ENCODE data around the gene NAP1L4. TPM values are rescaled to one million over a fixed set of nuclear protein-coding genes. Genes with fewer than 3 reads are reported as not detected.
A peak's percentile ranks its signal among the peaks of the same experiment; 100 is the strongest.

Gene NAP1L4
- polyA plus RNA-seq, 1 donor = 116 TPM

GRCh38 chr11:3022982-3023381 is 30.9 kb upstream of the NAP1L4 start:
- H3K27me3 ChIP-seq (ENCODE audit: control insufficient read depth, insufficient read depth, low read length) = no peaks in the 10 kb centered on the region
- no peak overlapping the region for H3K4me3 ChIP-seq (ENCODE audit: low read length)
- H3K4me1 ChIP-seq (ENCODE audit: control insufficient read depth, insufficient read depth, low read length) = peaks cover 4% of the 10 kb centered on the region
- peaks cover 57% of the 10 kb centered on the region for H3K36me3 ChIP-seq (ENCODE audit: control insufficient read depth, insufficient read depth, low read length)
- no peaks in the 10 kb centered on the region for H3K9me3 ChIP-seq (ENCODE audit: control insufficient read depth, low read depth, low read length)
- no peak overlapping the region for H3K27ac ChIP-seq (ENCODE audit: low read length)
- no peak for DNase-seq
- 100% methylated on average over 3 of the region's 4 CpGs for WGBS (ENCODE audit: insufficient coverage, low lambda C conversion rate)

- H3K36me3 ChIP-seq (ENCODE audit: control insufficient read depth, insufficient read depth, low read length) = peaks cover 61% of the 10 kb centered on the region
Measured at GRCh38 chr11:3022300-3022967, 30.3 kb upstream of the NAP1L4 start.

GRCh38 chr11:3021125-3021524 is 29.0 kb upstream of the NAP1L4 start:
- DNase-seq = peak; percentile 38 to 49
- Histone ChIP-seq H3K27me3 (ENCODE audit: control insufficient read depth, insufficient read depth, low read length) (no peaks in the 10 kb centered on the region), H3K9me3 (ENCODE audit: control insufficient read depth, low read depth, low read length) (no peaks in the 10 kb centered on the region), H3K4me3 (ENCODE audit: low read length) (no peak overlapping the region), H3K27ac (ENCODE audit: low read length) (no peak overlapping the region), H3K36me3 (ENCODE audit: control insufficient read depth, insufficient read depth, low read length) (peaks cover 62% of the 10 kb centered on the region), H3K4me1 (ENCODE audit: control insufficient read depth, insufficient read depth, low read length) (peaks cover 4% of the 10 kb centered on the region)
- no CpG with 5 or more reads among the region's 4 CpGs for WGBS (ENCODE audit: insufficient coverage, low lambda C conversion rate)

More at GRCh38 chr11:3022300-3022967, 30.3 kb upstream of the NAP1L4 start:
- Histone ChIP-seq H3K4me3 (ENCODE audit: low read length) (no peak overlapping the region), H3K27ac (ENCODE audit: low read length) (no peak overlapping the region), H3K4me1 (ENCODE audit: control insufficient read depth, insufficient read depth, low read length) (peaks cover 4% of the 10 kb centered on the region), H3K9me3 (ENCODE audit: control insufficient read depth, low read depth, low read length) (no peaks in the 10 kb centered on the region), H3K27me3 (ENCODE audit: control insufficient read depth, insufficient read depth, low read length) (no peaks in the 10 kb centered on the region)
- no CpG with 5 or more reads among the region's 14 CpGs for WGBS (ENCODE audit: insufficient coverage, low lambda C conversion rate)
- no peak for DNase-seq

- no peak overlapping the region for H3K4me3 ChIP-seq (ENCODE audit: low read length)
- H3K27ac ChIP-seq (ENCODE audit: low read length) = no peak overlapping the region
- H3K9me3 ChIP-seq (ENCODE audit: control insufficient read depth, low read depth, low read length) = no peaks in the 10 kb centered on the region
- no peaks in the 10 kb centered on the region for H3K27me3 ChIP-seq (ENCODE audit: control insufficient read depth, insufficient read depth, low read length)
- WGBS (ENCODE audit: insufficient coverage, low lambda C conversion rate) = no CpG with 5 or more reads among the region's 12 CpGs
- H3K36me3 ChIP-seq (ENCODE audit: control insufficient read depth, insufficient read depth, low read length) = peaks cover 63% of the 10 kb centered on the region
- no peak for DNase-seq
- H3K4me1 ChIP-seq (ENCODE audit: control insufficient read depth, insufficient read depth, low read length) = peaks cover 4% of the 10 kb centered on the region
Measured at GRCh38 chr11:3020011-3020410, 27.9 kb upstream of the NAP1L4 start.

GRCh38 chr11:3018596-3018995 is 26.5 kb upstream of the NAP1L4 start:
- Histone ChIP-seq H3K4me3 (ENCODE audit: low read length) (no peak overlapping the region), H3K36me3 (ENCODE audit: control insufficient read depth, insufficient read depth, low read length) (peaks cover 69% of the 10 kb centered on the region), H3K9me3 (ENCODE audit: control insufficient read depth, low read depth, low read length) (no peaks in the 10 kb centered on the region), H3K4me1 (ENCODE audit: control insufficient read depth, insufficient read depth, low read length) (peaks cover 4% of the 10 kb centered on the region), H3K27me3 (ENCODE audit: control insufficient read depth, insufficient read depth, low read length) (no peaks in the 10 kb centered on the region), H3K27ac (ENCODE audit: low read length) (no peak overlapping the region)
- DNase-seq = no peak
- no CpG with 5 or more reads among the region's 5 CpGs for WGBS (ENCODE audit: insufficient coverage, low lambda C conversion rate)

GRCh38 chr11:3016861-3017260 is 24.7 kb upstream of the NAP1L4 start:
- no peak overlapping the region for H3K27ac ChIP-seq (ENCODE audit: low read length)
- H3K4me3 ChIP-seq (ENCODE audit: low read length) = no peak overlapping the region
- H3K4me1 ChIP-seq (ENCODE audit: control insufficient read depth, insufficient read depth, low read length) = peaks cover 4% of the 10 kb centered on the region
- H3K36me3 ChIP-seq (ENCODE audit: control insufficient read depth, insufficient read depth, low read length) = peaks cover 74% of the 10 kb centered on the region
- no peaks in the 10 kb centered on the region for H3K27me3 ChIP-seq (ENCODE audit: control insufficient read depth, insufficient read depth, low read length)
- 100% methylated on average over 2 of the region's 11 CpGs for WGBS (ENCODE audit: insufficient coverage, low lambda C conversion rate)
- no peaks in the 10 kb centered on the region for H3K9me3 ChIP-seq (ENCODE audit: control insufficient read depth, low read depth, low read length)
- no peak for DNase-seq

GRCh38 chr11:3015796-3016195 is 23.7 kb upstream of the NAP1L4 start:
- WGBS (ENCODE audit: insufficient coverage, low lambda C conversion rate) = 80% methylated on average over 1 of the region's 10 CpGs

GRCh38 chr11:3014943-3015342 is 22.8 kb upstream of the NAP1L4 start:
- H3K9me3 ChIP-seq (ENCODE audit: control insufficient read depth, low read depth, low read length) = no peaks in the 10 kb centered on the region
- no peaks in the 10 kb centered on the region for H3K27me3 ChIP-seq (ENCODE audit: control insufficient read depth, insufficient read depth, low read length)
- H3K36me3 ChIP-seq (ENCODE audit: control insufficient read depth, insufficient read depth, low read length) = peaks cover 83% of the 10 kb centered on the region
- H3K27ac ChIP-seq (ENCODE audit: low read length) = no peak overlapping the region
- no peaks in the 10 kb centered on the region for H3K4me1 ChIP-seq (ENCODE audit: control insufficient read depth, insufficient read depth, low read length)
- WGBS (ENCODE audit: insufficient coverage, low lambda C conversion rate) = no CpG with 5 or more reads among the region's 4 CpGs
- no peak for DNase-seq
- H3K4me3 ChIP-seq (ENCODE audit: low read length) = no peak overlapping the region

More at GRCh38 chr11:3015796-3016195, 23.7 kb upstream of the NAP1L4 start:
- Histone ChIP-seq H3K4me1 (ENCODE audit: control insufficient read depth, insufficient read depth, low read length) (peaks cover 1% of the 10 kb centered on the region), H3K9me3 (ENCODE audit: control insufficient read depth, low read depth, low read length) (no peaks in the 10 kb centered on the region), H3K36me3 (ENCODE audit: control insufficient read depth, insufficient read depth, low read length) (peaks cover 81% of the 10 kb centered on the region), H3K4me3 (ENCODE audit: low read length) (no peak overlapping the region), H3K27me3 (ENCODE audit: control insufficient read depth, insufficient read depth, low read length) (no peaks in the 10 kb centered on the region), H3K27ac (ENCODE audit: low read length) (no peak overlapping the region)
- no peak for DNase-seq

GRCh38 chr11:3014057-3014938 is 22.2 kb upstream of the NAP1L4 start:
- peaks cover 84% of the 10 kb centered on the region for H3K36me3 ChIP-seq (ENCODE audit: control insufficient read depth, insufficient read depth, low read length)
- peak in 1 of 2 donors; percentile 45 for DNase-seq
- H3K9me3 ChIP-seq (ENCODE audit: control insufficient read depth, low read depth, low read length) = no peaks in the 10 kb centered on the region
- H3K4me1 ChIP-seq (ENCODE audit: control insufficient read depth, insufficient read depth, low read length) = no peaks in the 10 kb centered on the region
- H3K27ac ChIP-seq (ENCODE audit: low read length) = no peak overlapping the region
- no CpG with 5 or more reads among the region's 16 CpGs for WGBS (ENCODE audit: insufficient coverage, low lambda C conversion rate)
- H3K27me3 ChIP-seq (ENCODE audit: control insufficient read depth, insufficient read depth, low read length) = no peaks in the 10 kb centered on the region
- H3K4me3 ChIP-seq (ENCODE audit: low read length) = no peak overlapping the region

GRCh38 chr11:3011891-3012885 is 20.1 kb upstream of the NAP1L4 start:
- DNase-seq = no peak
- no peaks in the 10 kb centered on the region for H3K27me3 ChIP-seq (ENCODE audit: control insufficient read depth, insufficient read depth, low read length)
- no peaks in the 10 kb centered on the region for H3K4me1 ChIP-seq (ENCODE audit: control insufficient read depth, insufficient read depth, low read length)
- peaks cover 78% of the 10 kb centered on the region for H3K36me3 ChIP-seq (ENCODE audit: control insufficient read depth, insufficient read depth, low read length)
- no peaks in the 10 kb centered on the region for H3K9me3 ChIP-seq (ENCODE audit: control insufficient read depth, low read depth, low read length)
- H3K27ac ChIP-seq (ENCODE audit: low read length) = no peak overlapping the region
- H3K4me3 ChIP-seq (ENCODE audit: low read length) = no peak overlapping the region
- WGBS (ENCODE audit: insufficient coverage, low lambda C conversion rate) = no CpG with 5 or more reads among the region's 31 CpGs
